Activated CD8-positive, alpha-beta memory T cell treated with anti-CD3 and anti-CD28 coated beads, Interleukin-2, amount 10 ng/mL, durations not matched to agents 7 days and 5 days (primary cell): ENCODE results near the gene NBDY. TPM values are rescaled to one million over a fixed set of nuclear protein-coding genes. Genes with fewer than 3 reads are reported as not detected.

Source experiments
- total RNA-seq, 2 experiments: library from RNA; stranded (reverse); gene quantifications; one replicate each; pipeline ENCODE4 v1.2.3, GENCODE V29; 2021

NBDY gene
- total RNA-seq, 2 experiments from 2014 or later: 30.4 to 40.1 TPM

Other genes starting within 250 kb of the NBDY start
- gene UBQLN2, start 165.6 kb upstream of the NBDY start, total RNA-seq: 10 to 100 TPM; 28.5 to 31.3 TPM